ENCODE data around the gene PICK1.

- no peak for TF ChIP-seq EGR1 (IDR thresholded peaks at IDR 0.05)
- no peak for TF ChIP-seq EP300 (IDR thresholded peaks at IDR 0.05; ENCODE audit: borderline replicate concordance)
- no peak for TF ChIP-seq MAX (IDR thresholded peaks at IDR 0.05)
- TF ChIP-seq NFIC (IDR thresholded peaks at IDR 0.05): no peak
Measured at GRCh38 chr22:38029901-38030300, 27.3 kb upstream of the PICK1 start.
